Ovary (tissue), 9 donors: ENCODE results near the gene PRKCH. TPM values are rescaled to one million over a fixed set of nuclear protein-coding genes. Genes with fewer than 3 reads are reported as not detected.

Source experiments
- DNase-seq, 5 donors: peaks; one replicate each; pipeline ENCODE4 v3.0.0-alpha.2; 2019 to 2020
- H3K27ac ChIP-seq, 2 donors: fragments of 200-600 bp; one replicate each; pipeline versions ENCODE4 v1.5.1 to v1.8.0; 2019 to 2022
- H3K27me3 ChIP-seq: fragments of 200-600 bp; one replicate; pipeline ENCODE4 v1.8.0; 2022
- H3K36me3 ChIP-seq: fragments of 200-600 bp; sonication (generic); one replicate; pipeline ENCODE4 v1.5.1; 2019
- H3K4me1 ChIP-seq: one replicate; pipeline ENCODE4 v1.8.1; 2013; ENCODE audit warnings: mild to moderate bottlenecking, moderate library complexity; ENCODE audit not compliant: insufficient read depth
- H3K4me3 ChIP-seq: fragments of 200-600 bp; sonication (generic); one replicate; pipeline ENCODE4 v1.5.1; 2017
- H3K9me3 ChIP-seq, 2 donors: fragments of 200-600 bp in 1 of 2; sonication (generic) in 1 of 2; one replicate each; pipeline versions ENCODE4 v1.5.1 to v1.8.1; 2013 to 2019; ENCODE audit warnings: mild to moderate bottlenecking in 1 of 2, moderate library complexity in 1 of 2
- CTCF ChIP-seq, 3 donors: fragments of 450-650 bp in 2 of 3; fragments of 200-600 bp in 1 of 3; IDR thresholded peaks; one replicate each; pipeline versions ENCODE4 v1.5.1 to v1.8.0; 2016 to 2022; ENCODE audit warnings: antibody characterized with exemption in 3 of 3, mild to moderate bottlenecking in 1 of 3
- EP300 ChIP-seq: sonication (generic); formaldehyde crosslinking; IDR thresholded peaks from one replicate; pipeline ENCODE4 v1.6.1; 2017; ENCODE audit warnings: antibody characterized with exemption
- POLR2A ChIP-seq: fragments of 450-650 bp; IDR thresholded peaks from one replicate; pipeline ENCODE4 v1.6.1; 2017; ENCODE audit warnings: antibody characterized with exemption, mild to moderate bottlenecking, moderate library complexity
- WGBS, 3 donors: extraction: QIAGEN DNeasy Blood & Tissue Kit in 1 of 3; methylation state at CpG; one replicate each; pipeline versions ENCODE4 v1.1.5 to v1.1.7; 2013 to 2017; 5-methylcytosine and 5-hydroxymethylcytosine counted together
- intact Hi-C, 4 donors: fragments of 100-400 bp; cut with DNase I; formaldehyde crosslinking; loops; one replicate each; pipeline versions ENCODE4 v1.11.0 to v1.15.1; 2022 to 2023
- polyA plus RNA-seq, 2 donors: library from polyadenylated mRNA; stranded (reverse); fragments of 200-250 nt in 1 of 2; fragments of 350-450 nt in 1 of 2; fragmentation: Illumina TruSeq in 1 of 2; extraction: RNeasy Lipid Tissue Mini Kit (QIAGEN cat#74804) in 1 of 2; gene quantifications; one replicate each; pipeline ENCODE4 v1.2.3, GENCODE V29; 2013 to 2014
- total RNA-seq, 7 donors: library from RNA; depleted of rRNA in 2 of 7; stranded (reverse); fragments of >200 nt in 2 of 7; fragmentation: NEBNext Ultra II Directional in 3 of 7; extraction: Animal tissue kit (Norgen Biotek cat#: 25700) in 3 of 7; gene quantifications; one replicate each; pipeline versions ENCODE4 v1.1.0 to v1.2.4, GENCODE V29; 2016 to 2023
- donor health status: DM: no; HTN: no; CAD: no; lungs with moderate emphysema.
- donor health status: DM: no; HTN: no; CAD: no.
- donor health status: Bipolar disorder and iron deficiency.
- donor health status: DM: yes; HTN: yes; CAD: no.
- donor health status: DM: no; HTN: no; CAD: no.
- donor health status: DM: yes; HTN: yes; CAD: no.

PRKCH gene
- total and polyA plus RNA-seq, 9 donors, result 8.4 to 47.6 (median 15.9) TPM

GRCh38 chr14:61516118-61516743, 194.9 kb downstream of the PRKCH start:
- Histone ChIP-seq H3K27ac (no peak overlapping the region), H3K36me3 (no peaks in the 10 kb centered on the region), H3K4me1 (no peaks in the 10 kb centered on the region), H3K9me3 (no peaks in the 10 kb centered on the region), H3K27me3 (no peaks in the 10 kb centered on the region), H3K4me3 (no peak overlapping the region)
- TF ChIP-seq POLR2A (no peak), EP300 (no peak), CTCF (IDR thresholded peaks at IDR 0.05) (no peak)
- intact Hi-C loops, result no loop called here
- DNase-seq, result no peak
- WGBS, 3 donors, result 42 to 71% (median 63%) methylated on average over 2 of the region's 2 CpGs

GRCh38 chr14:61516964-61517653, 195.7 kb downstream of the PRKCH start:
- Histone ChIP-seq H3K27me3 (no peaks in the 10 kb centered on the region), H3K4me3 (no peak overlapping the region), H3K9me3 (no peaks in the 10 kb centered on the region), H3K4me1 (no peaks in the 10 kb centered on the region), H3K27ac (no peak overlapping the region), H3K36me3 (no peaks in the 10 kb centered on the region)
- no peak for TF ChIP-seq CTCF (IDR thresholded peaks at IDR 0.05)
- TF ChIP-seq POLR2A, result no peak
- TF ChIP-seq EP300, result no peak
- intact Hi-C loops, result no loop called here
- WGBS, 3 donors, result 62 to 67% (median 65%) methylated on average over 9 of the region's 9 CpGs
- DNase-seq, result no peak

- TF ChIP-seq CTCF (IDR thresholded peaks at IDR 0.05) (no peak), POLR2A (no peak), EP300 (no peak)
- no peaks in the 10 kb centered on the region for H3K36me3 ChIP-seq
- H3K4me1 ChIP-seq, result no peaks in the 10 kb centered on the region
- 26 to 37% (median 36%) methylated on average over 6 of the region's 6 CpGs for WGBS, 3 donors
- H3K9me3 ChIP-seq, result no peaks in the 10 kb centered on the region
- H3K27me3 ChIP-seq, result no peaks in the 10 kb centered on the region
- intact Hi-C loops, result no loop called here
- no peak overlapping the region for H3K27ac ChIP-seq
- H3K4me3 ChIP-seq, result no peak overlapping the region
- DNase-seq, result no peak
These were observed 196.6 kb downstream of the PRKCH start for GRCh38 chr14:61517911-61518384.

GRCh38 chr14:61518403-61518802, 197.0 kb downstream of the PRKCH start:
- Histone ChIP-seq H3K27me3 (no peaks in the 10 kb centered on the region), H3K4me3 (no peak overlapping the region), H3K4me1 (no peaks in the 10 kb centered on the region), H3K36me3 (no peaks in the 10 kb centered on the region), H3K9me3 (no peaks in the 10 kb centered on the region), H3K27ac (no peak overlapping the region)
- no peak for TF ChIP-seq EP300
- TF ChIP-seq POLR2A, result no peak
- TF ChIP-seq CTCF (IDR thresholded peaks at IDR 0.05), result no peak
- DNase-seq, result no peak
- 50 to 74% (median 68%) methylated on average over 2 of the region's 2 CpGs for WGBS, 3 donors
- intact Hi-C loops, result no loop called here
